ENCODE data around the gene ADAMTS19.

Gene ADAMTS19

DNA sequence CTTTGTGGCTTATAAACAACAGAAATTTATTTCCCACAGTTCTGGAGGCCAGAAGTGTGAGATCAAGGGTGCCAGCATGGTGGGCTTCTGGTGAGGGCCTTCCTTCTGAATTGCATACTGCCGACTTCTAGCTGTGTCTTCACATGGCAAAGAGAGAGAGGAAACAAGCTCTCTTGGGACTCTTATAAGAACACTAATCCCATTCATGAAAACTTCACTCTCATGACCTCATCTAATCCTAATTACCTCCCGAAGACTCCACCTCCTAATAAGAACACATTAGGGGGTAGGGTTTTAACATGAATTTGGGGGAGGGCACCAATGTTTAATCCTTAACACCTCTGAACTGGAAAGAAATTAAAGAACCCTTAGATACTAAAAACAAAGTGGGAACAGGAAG is 211.9 kb downstream of the ADAMTS19 start:
- no peak for DNase-seq (ENCODE audit: low read depth)

DNA sequence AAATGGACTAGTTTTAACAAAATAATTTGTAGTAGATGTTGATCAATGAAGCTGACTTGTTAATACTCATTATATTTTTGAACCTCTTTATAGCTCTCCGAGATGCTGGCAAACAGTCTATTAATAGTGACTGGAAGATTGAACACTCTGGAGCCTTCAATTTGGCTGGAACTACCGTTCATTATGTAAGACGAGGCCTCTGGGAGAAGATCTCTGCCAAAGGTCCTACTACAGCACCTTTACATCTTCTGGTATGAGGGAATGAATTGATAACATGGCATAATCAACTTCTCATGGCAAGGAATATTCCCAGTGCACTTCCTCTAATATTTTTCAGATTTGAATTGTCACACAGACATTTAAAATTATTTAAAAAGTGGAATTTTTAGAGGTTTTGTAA is 219.6 kb downstream of the ADAMTS19 start:
- DNase-seq (ENCODE audit: low read depth), result no peak

- DNase-seq (ENCODE audit: low read depth), result no peak
Observed at GRCh38 chr5:129687941-129688340, 227.8 kb downstream of the ADAMTS19 start.

DNA sequence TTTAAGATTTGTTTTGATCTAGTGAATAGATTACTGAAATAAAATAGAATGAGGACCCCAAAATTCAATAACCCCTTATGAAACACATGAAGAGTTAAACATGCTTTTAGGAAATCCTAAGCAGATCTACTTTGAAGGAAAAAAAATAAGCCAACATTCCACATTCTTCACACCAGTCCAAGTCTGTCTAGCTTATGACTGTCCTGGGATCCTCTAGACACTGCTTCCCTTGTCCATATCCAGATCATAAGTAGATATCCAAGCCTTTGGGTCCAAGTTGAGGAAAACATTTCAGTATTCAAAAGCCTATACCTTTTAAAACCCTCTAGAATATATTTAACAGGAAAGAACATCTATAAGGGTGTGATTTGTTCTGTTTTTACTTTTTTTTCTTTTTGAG is 228.9 kb downstream of the ADAMTS19 start:
- no peak for DNase-seq (ENCODE audit: low read depth)

DNA sequence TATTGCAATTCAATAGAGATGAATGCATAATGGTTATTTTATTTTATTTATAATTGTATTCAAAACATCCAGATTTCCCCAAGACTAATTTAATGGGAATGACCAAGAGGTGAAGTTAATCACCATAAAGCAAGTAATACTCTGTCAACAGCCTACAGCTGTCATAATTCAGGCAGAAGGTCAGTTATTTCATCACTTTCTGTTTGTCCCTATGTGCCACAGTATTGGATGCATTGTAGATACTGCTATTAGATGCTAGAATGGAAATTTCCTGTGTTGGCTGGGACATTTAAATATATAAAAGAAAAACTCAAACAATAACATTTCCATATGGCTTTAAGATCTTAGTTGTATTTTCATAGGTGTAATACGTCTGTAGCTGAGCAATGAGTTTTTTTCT is 231.1 kb downstream of the ADAMTS19 start:
- DNase-seq (ENCODE audit: low read depth), result no peak

DNA sequence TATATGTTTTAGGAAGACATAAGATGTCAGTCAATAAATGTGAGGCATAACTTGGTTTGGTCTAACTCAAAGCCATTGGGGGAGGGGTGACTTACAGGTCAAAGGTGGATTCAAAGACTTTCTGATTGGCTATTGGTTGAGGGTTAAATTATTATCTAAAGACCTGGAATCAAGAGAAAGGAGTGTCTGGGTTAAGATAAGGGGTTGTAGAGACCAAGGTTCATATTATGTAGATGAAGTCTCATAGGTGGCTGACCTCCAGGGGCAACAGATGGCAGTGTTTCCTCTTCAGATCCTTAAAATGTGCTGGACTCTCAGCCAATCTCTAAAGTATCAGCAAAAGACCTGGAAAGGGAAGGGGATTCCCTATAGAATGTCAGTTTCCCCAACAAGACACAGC is 236.5 kb downstream of the ADAMTS19 start:
- DNase-seq (ENCODE audit: low read depth), result no peak

GRCh38 chr5:129698661-129699060 is 238.6 kb downstream of the ADAMTS19 start:
- DNase-seq (ENCODE audit: low read depth), result no peak

GRCh38 chr5:129716235-129716634 is 256.1 kb downstream of the ADAMTS19 start:
- DNase-seq (ENCODE audit: low read depth), result no peak

DNA sequence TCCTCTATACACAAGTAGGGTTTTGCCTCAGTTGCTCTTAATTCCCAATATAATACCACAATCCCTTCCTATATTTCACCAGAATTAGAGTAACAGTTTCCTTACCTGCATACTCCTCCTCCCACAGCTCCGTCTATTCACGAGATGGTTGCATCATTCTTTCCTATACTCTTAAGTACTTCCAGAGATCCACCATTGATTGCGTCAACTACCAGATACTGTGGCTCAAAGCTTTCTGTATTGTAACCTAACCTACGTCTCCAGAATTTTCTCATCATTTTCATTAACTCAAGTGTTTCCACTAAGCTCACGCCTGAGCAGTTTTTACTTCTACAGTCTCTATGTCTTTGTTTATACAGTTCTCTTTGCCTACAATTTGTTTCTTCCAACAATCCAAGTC is 256.6 kb downstream of the ADAMTS19 start:
- no peak for DNase-seq (ENCODE audit: low read depth)

GRCh38 chr5:129717751-129718310 is 257.7 kb downstream of the ADAMTS19 start:
- no peak for DNase-seq (ENCODE audit: low read depth)

GRCh38 chr5:129718471-129719090 is 258.5 kb downstream of the ADAMTS19 start:
- DNase-seq (ENCODE audit: low read depth), result no peak

- no peak for DNase-seq (ENCODE audit: low read depth)
Observed at GRCh38 chr5:129724222-129724621, 264.1 kb downstream of the ADAMTS19 start.

GRCh38 chr5:129724647-129725046 is 264.5 kb downstream of the ADAMTS19 start:
- DNase-seq (ENCODE audit: low read depth), result no peak

GRCh38 chr5:129739773-129740172 is 279.7 kb downstream of the ADAMTS19 start:
- no peak for DNase-seq (ENCODE audit: low read depth)

DNA sequence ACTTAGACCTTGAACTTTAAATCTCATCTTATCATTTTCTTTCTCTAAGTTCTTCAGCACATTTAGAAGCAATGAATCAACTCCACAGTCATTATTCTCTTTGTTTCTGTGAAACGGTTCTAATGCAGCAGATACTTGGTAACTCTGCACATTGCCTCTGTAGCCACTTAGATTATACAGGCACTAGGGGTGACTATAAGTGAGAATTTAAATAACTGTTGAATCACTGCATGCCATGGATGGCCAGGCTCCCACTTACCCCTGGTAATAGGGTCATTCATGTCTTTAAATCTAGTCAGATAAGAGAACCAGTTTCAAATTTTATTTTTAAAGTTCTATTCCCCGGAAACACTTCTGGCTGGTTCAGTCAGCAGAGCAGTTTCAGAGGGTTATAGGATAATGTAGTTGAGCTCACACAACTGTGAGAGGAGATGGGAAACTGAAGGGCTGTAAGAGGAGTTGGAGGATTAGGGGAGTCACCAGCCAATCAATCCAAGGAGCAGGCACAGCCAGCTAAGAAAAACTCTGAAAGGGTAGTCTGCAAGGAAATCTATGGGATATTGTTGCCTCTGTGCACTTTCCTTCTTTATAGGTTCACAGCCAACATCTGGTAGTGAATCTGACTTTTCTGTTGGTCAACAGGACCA is 283.6 kb downstream of the ADAMTS19 start:
- no peak for DNase-seq (ENCODE audit: low read depth)

GRCh38 chr5:129745997-129746396 is 285.9 kb downstream of the ADAMTS19 start:
- DNase-seq (ENCODE audit: low read depth), result no peak

GRCh38 chr5:129746876-129747275 is 286.8 kb downstream of the ADAMTS19 start:
- DNase-seq (ENCODE audit: low read depth), result no peak

DNA sequence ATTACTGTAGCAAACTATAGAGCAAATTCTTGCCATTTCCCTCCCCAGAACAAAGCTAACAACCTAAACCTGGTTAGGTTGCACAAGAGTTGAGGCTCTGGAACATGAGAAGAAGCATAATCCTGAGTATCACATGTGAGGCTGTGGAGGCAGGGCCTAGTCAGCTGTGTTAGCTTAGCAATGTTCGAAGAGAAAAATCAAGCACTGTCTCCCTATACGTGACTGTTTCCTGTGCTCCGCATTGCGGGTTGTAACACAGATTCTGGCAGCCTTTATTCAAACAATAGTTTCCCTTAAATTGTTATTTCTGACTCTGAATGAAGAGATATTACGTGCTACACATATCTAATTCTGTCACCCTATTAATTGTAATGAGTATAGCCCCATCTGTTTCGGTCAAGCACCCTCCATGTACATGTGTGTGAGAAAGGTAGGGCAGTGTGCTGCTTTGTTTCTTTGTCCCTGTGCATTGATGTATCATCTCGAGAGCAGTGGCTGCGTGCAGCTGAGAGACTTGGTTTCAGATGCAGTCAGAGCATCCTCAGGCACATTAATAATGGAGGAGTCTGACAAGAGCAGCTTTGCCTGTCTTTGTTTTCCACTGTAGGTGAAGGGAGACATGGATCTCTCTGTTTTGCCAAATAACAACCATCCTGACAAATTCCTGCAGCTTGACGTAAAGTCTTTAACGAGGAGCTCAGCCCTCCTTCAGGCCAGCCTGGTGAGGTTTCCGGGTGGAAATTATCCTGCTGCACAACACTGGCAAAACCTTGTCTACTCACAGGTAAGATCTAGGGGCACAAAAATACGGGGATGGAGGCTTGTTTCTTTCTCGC is 287.7 kb downstream of the ADAMTS19 start, which contains the start of gene MINAR2:
TSS of gene MINAR2 (plus strand) at position 523 of the 836 bp plus-strand sequence. CDS start at position 620, 97 bp downstream.
- DNase-seq (ENCODE audit: low read depth), result no peak

DNA sequence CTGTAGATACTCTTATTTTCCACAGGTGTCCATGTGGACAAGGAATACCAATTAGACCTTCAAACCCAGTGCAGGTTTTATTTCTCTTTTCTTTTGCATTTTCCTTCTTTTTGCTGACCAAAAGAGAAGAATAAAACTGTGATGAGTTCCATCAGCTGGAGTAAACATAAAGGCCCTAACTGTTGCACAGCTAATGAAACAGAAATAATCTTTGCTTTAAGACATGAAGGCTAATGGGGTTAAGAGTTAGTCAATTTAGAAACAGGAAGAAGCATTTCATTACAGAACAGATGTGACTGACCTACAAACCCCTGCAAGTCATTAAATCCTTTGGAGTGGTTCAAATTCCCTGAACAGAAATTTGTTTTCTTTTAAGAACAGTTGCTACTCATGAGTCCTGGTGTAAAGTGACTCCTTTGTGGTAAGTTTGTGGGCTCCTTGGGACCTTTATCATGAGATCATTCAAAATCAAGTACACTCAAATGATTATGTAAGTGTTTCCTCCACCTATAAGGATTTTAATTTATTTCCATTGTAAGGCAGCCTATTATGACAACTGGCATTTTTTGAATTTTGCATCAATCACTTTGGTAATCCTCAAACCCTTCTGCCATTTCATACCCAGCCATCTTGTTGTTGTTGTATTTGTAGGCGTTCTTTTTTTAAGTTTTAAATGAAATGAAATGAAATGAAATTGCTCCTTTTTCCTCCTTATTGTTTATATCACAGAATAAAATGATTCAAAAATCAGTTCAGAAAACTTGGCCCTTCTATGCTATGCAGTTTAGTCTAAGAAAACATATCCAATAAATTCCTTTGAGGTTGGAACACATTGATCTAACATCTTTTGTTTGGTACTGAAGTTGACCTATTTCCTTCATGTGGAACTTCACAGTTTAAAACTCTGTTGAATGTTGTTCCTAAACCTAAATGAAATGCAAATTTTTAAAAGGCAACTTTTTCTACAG is 289.1 kb downstream of the ADAMTS19 start:
- no peak for DNase-seq (ENCODE audit: low read depth)

DNA sequence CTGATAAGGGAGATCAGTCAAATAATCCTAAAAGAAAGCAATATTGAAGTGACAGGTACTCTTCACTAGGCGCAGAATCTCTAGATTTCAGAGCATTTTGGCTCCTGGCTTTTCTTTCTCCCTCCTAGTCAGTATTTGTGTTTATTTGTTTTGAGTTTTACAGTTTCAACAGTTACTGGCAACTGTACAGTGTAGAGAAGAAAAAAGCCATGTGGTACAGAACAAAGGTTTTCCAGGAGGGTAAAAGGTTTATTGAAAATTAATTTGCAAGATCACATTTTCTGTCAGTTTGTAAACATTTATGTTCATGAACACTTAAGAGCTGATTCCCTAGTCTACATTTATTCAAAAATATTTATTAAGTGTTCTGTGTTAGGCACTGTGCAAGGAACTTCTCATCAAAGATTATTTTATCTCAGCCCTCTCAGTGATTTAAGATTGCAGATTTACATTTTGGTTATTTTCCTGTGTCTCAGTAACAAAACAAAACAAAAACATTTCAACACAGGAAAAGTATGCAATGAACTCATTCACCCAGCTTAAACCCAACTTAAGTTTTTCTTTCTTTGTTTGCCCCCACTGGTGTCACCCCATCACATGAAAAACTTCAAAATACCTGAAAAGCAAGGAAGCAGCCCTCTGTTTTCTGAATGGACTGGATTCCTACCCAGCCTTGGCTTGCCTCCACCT is 300.7 kb downstream of the ADAMTS19 start:
- no peak for DNase-seq (ENCODE audit: low read depth)

- DNase-seq (ENCODE audit: low read depth), result no peak
Observed at GRCh38 chr5:129763651-129764050, 303.6 kb downstream of the ADAMTS19 start.
